K562 (cell line): ENCODE data around the gene RAB2B. TPM values are rescaled to one million over a fixed set of nuclear protein-coding genes. Genes with fewer than 3 reads are reported as not detected.

Experiments used
- HDAC1 ChIP-seq, 2 experiments: fragments of 450-650 bp; IDR thresholded peaks; 2 replicates each; pipeline ENCODE4 v1.6.1; 2016 to 2017; ENCODE audit warnings: inconsistent platforms in 1 of 2, mild to moderate bottlenecking in 1 of 2, moderate library complexity in 1 of 2
- KDM5B ChIP-seq: fragments of 200-600 bp; sonication (generic); IDR thresholded peaks from 2 replicates; pipeline ENCODE4 v1.6.1; 2012; ENCODE audit warnings: low read depth, mild to moderate bottlenecking, moderate library complexity, low read length, control low read depth, inconsistent platforms; ENCODE audit not compliant: insufficient replicate concordance
- MTA3 ChIP-seq: fragments of 450-650 bp; formaldehyde crosslinking; IDR thresholded peaks from 2 replicates; pipeline ENCODE4 v1.6.1; 2017; ENCODE audit warnings: mild to moderate bottlenecking, borderline replicate concordance
- MYC ChIP-seq, 2 experiments: fragments of 250-450 bp in 1 of 2; sonication (Bioruptor Pico) in 1 of 2; IDR thresholded peaks; 2 replicates each; pipeline versions ENCODE4 v1.5.1 to v1.6.1; 2012 to 2021; ENCODE audit warnings: low read depth in 2 of 2, borderline replicate concordance in 1 of 2, improper control_type of control experiment in 1 of 2, low read length in 1 of 2, mild to moderate bottlenecking in 1 of 2, moderate library complexity in 1 of 2
- POLR2A ChIP-seq: fragments of 450-650 bp; conservative IDR thresholded peaks from 2 replicates; pipeline ENCODE4 v1.6.1; 2016
- POLR2H ChIP-seq: IDR thresholded peaks from 2 replicates; pipeline ENCODE4 v1.6.1; 2016; ENCODE audit warnings: missing genetic modification characterization, low read depth, mild to moderate bottlenecking, control low read depth, missing compliant biosample characterization, moderate library complexity
- RBM14 ChIP-seq: fragments of 200-400 bp; formaldehyde crosslinking; IDR thresholded peaks from 2 replicates; pipeline ENCODE4 v1.6.1; 2018; ENCODE audit warnings: low read depth, mild to moderate bottlenecking, low read length, moderate library complexity, borderline replicate concordance; ENCODE audit not compliant: insufficient read depth
- YY1 ChIP-seq, 3 experiments: IDR thresholded peaks; 2 replicates each; pipeline ENCODE4 v1.6.1; 2011; ENCODE audit warnings: low read length in 2 of 3, mild to moderate bottlenecking in 2 of 3, moderate library complexity in 2 of 3, borderline replicate concordance in 1 of 3, control low read depth in 1 of 3, low read depth in 1 of 3; ENCODE audit not compliant: insufficient read depth in 3 of 3, insufficient replicate concordance in 2 of 3, control insufficient read depth in 1 of 3, insufficient read length in 1 of 3; ENCODE audit errors: extremely low read depth in 1 of 3
- ZFX ChIP-seq: sonication (generic); formaldehyde crosslinking; IDR thresholded peaks from 2 replicates; pipeline ENCODE4 v1.8.0; 2022; ENCODE audit warnings: mild to moderate bottlenecking, missing genetic modification reagents, moderate library complexity
- ZNF407 ChIP-seq: fragments of 450-650 bp; IDR thresholded peaks from 2 replicates; pipeline ENCODE4 v1.6.1; 2016; ENCODE audit warnings: low read depth
- ZNF778 ChIP-seq: fragments of 450-650 bp; formaldehyde crosslinking; IDR thresholded peaks from 2 replicates; pipeline ENCODE4 v1.4.0; 2020; ENCODE audit warnings: mild to moderate bottlenecking, moderate library complexity
- polyA plus RNA-seq, 8 experiments: library from polyadenylated mRNA; depleted of rRNA in 4 of 8; stranded (reverse) in 5 of 8; unstranded in 3 of 8; fragments of >200 nt; fragmentation: Nextera tagmentation in 2 of 8; fragmentation: Illumina TruSeq in 1 of 8; extraction: Ambion mirVana in 2 of 8; extraction: Trizol in 1 of 8; gene quantifications; 2 replicates each; pipeline versions ENCODE4 v1.2.1 to v1.2.3, GENCODE V29; 2011 to 2014; ENCODE audit warnings: inconsistent platforms in 1 of 8, missing spikeins in 1 of 8
- total RNA-seq, 7 experiments: library from RNA; depleted of rRNA in 6 of 7; stranded (reverse); fragments of >200 nt in 6 of 7; fragmentation: Illumina TruSeq in 2 of 7; extraction: Trizol in 2 of 7; gene quantifications; 2 replicates each; pipeline versions ENCODE4 v1.2.1 to v1.2.3, GENCODE V29; 2011 to 2021; ENCODE audit warnings: low replicate concordance in 1 of 7
- TF ChIP-seq, protein P1 (sequence below): fragments of 150-350 bp; conservative IDR thresholded peaks from 2 replicates; pipeline ENCODE4 v1.6.1; 2014; ENCODE audit warnings: low read length
- TF ChIP-seq, protein P2 (sequence below): sonication (generic); formaldehyde crosslinking; IDR thresholded peaks from 2 replicates; pipeline ENCODE4 v1.5.0; 2020; ENCODE audit warnings: missing genetic modification reagents

The RAB2B gene
- total and polyA plus RNA-seq, 9 of the 15 experiments (the other 6 are each of a cell fraction or from before 2014, with no cell fraction given), result 4.6 to 19.8 (median 9.8) TPM

DNA sequence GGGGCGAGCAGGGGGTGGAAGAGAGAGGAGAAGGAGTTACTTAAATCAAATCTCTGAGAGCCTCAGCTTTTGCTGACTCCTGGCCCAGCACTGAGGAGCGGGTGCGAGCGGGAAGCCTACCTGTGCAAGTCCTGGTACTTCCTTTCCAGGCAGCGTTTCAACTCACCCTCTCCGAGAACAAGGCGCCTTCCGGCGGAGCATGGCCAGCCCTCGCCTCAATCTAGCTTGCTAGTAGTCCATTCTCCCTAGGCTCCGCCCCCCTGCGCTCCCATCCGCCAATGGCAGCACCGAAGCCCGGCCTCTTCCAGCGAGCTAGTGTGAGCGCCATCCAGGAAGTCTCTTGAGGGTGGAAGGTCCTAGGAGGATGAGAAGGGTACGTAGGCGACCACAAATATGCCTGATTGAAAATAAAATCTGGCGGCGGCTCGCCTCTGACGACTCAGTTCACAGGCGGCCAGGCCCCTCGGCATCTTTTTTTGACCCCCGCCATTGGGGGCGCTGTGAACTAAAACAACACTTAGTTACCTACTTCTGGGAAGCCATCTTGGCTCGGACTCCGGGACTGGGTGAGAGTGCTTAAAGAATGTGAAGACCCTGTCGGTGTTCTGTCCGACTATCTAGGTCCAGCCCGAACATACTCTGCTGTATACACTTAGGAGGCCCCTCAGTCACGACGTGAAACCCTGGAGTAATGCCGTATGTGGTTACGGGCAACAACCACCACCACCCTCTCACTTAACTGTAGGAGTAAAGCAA, 20.7 kb downstream of the RAB2B start, which contains the start of gene CHD8 (continued):
- TF ChIP-seq ZNF407, result no peak
- TF ChIP-seq, protein P1, sequence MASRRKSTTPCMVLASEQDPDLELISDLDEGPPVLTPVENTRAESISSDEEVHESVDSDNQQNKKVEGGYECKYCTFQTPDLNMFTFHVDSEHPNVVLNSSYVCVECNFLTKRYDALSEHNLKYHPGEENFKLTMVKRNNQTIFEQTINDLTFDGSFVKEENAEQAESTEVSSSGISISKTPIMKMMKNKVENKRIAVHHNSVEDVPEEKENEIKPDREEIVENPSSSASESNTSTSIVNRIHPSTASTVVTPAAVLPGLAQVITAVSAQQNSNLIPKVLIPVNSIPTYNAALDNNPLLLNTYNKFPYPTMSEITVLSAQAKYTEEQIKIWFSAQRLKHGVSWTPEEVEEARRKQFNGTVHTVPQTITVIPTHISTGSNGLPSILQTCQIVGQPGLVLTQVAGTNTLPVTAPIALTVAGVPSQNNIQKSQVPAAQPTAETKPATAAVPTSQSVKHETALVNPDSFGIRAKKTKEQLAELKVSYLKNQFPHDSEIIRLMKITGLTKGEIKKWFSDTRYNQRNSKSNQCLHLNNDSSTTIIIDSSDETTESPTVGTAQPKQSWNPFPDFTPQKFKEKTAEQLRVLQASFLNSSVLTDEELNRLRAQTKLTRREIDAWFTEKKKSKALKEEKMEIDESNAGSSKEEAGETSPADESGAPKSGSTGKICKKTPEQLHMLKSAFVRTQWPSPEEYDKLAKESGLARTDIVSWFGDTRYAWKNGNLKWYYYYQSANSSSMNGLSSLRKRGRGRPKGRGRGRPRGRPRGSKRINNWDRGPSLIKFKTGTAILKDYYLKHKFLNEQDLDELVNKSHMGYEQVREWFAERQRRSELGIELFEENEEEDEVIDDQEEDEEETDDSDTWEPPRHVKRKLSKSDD, result no peak
- peak; percentile 38 to 93 (median 86) for TF ChIP-seq YY1 (IDR thresholded peaks at IDR 0.05; ENCODE audit: borderline replicate concordance in 1 of 3, control insufficient read depth in 1 of 3, extremely low read depth in 1 of 3, insufficient read depth in 3 of 3, insufficient read length in 1 of 3, insufficient replicate concordance in 2 of 3, low read depth in 1 of 3, low read length in 2 of 3)
- TF ChIP-seq HDAC1 (IDR thresholded peaks at IDR 0.05), result peak in 1 of 2 experiments; percentile 50; a peak in 1 of 4 replicates
- TF ChIP-seq KDM5B, result peak; percentile 61
- peak; percentile 78 for TF ChIP-seq POLR2H (tag)
- TF ChIP-seq, protein P2, sequence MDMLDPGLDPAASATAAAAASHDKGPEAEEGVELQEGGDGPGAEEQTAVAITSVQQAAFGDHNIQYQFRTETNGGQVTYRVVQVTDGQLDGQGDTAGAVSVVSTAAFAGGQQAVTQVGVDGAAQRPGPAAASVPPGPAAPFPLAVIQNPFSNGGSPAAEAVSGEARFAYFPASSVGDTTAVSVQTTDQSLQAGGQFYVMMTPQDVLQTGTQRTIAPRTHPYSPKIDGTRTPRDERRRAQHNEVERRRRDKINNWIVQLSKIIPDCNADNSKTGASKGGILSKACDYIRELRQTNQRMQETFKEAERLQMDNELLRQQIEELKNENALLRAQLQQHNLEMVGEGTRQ (CRISPR knock-in tag), result no peak
- TF ChIP-seq RBM14, result no peak
- TF ChIP-seq ZNF778 (CRISPR knock-in tag), result no peak
- TF ChIP-seq MYC (IDR thresholded peaks at IDR 0.05; ENCODE audit: low read depth, low read length), result peak; percentile 81
- no peak for TF ChIP-seq MYC (CRISPR knock-in tag; IDR thresholded peaks at IDR 0.05; ENCODE audit: borderline replicate concordance, low read depth)
- peak; percentile 85 for TF ChIP-seq POLR2A
- TF ChIP-seq MTA3, result peak; percentile 55; the same call in 1 of the 2 replicates
- peak; percentile 49; the same call in 1 of the 2 replicates for TF ChIP-seq ZFX (CRISPR knock-in tag)
